ENCODE measurements around the gene MEPE. TPM values are rescaled to one million over a fixed set of nuclear protein-coding genes. Genes with fewer than 3 reads are reported as not detected.
"Not testable (repeated sequence)": the region's sequence is repeated elsewhere in the genome, so short reads cannot be mapped to it uniquely, and the experiment has no call there.

MEPE gene
- polyA plus RNA-seq, 1 donor (not counting 4 experiments of a cell fraction or from before 2014, with no cell fraction given): not detected

- dilution Hi-C loops (cut with MboI; ENCODE audit: extremely low pct_ligation_motif_present, low sequenced_read_pairs): no loop called here
- no peak for DNase-seq (ENCODE audit: low read depth, low spot score)
- no peak overlapping the region for H2AFZ ChIP-seq (ENCODE audit: control insufficient read depth, low read length)
These were observed 53.3 kb downstream of the MEPE start for GRCh38 chr4:87886083-87886482.

GRCh38 chr4:87890753-87891152, 58.0 kb downstream of the MEPE start:
- FAIRE-seq: not testable (repeated sequence)

More at GRCh38 chr4:87886083-87886482, 53.3 kb downstream of the MEPE start:
- H4K20me1 ChIP-seq (ENCODE audit: control insufficient read depth, extremely low read depth, insufficient read depth, low read length): no peaks in the 10 kb centered on the region
- no peak overlapping the region for H3K9ac ChIP-seq (ENCODE audit: control insufficient read depth, extremely low read depth, insufficient read depth, low read length)
- H3K27ac ChIP-seq (ENCODE audit: control insufficient read depth, insufficient read depth, low read length): no peak overlapping the region
- TF ChIP-seq CTCF (optimal IDR thresholded peaks at IDR 0.05 in 1 of 3, IDR thresholded peaks at IDR 0.05 in 1 of 3, conservative IDR thresholded peaks at IDR 0.05 in 1 of 3; ENCODE audit: extremely low read depth in 1 of 3, insufficient read depth in 2 of 3, low read length in 3 of 3): no peak
- TF ChIP-seq EZH2 (IDR thresholded peaks at IDR 0.05; ENCODE audit: low read length): no peak
- no peaks in the 10 kb centered on the region for H3K27me3 ChIP-seq (ENCODE audit: control insufficient read depth, extremely low read depth, insufficient read depth, low read length)
- no peak for FAIRE-seq
- no peaks in the 10 kb centered on the region for H3K36me3 ChIP-seq (ENCODE audit: control insufficient read depth in 2 of 2, extremely low read depth in 1 of 2, insufficient read depth in 2 of 2, low read length in 2 of 2)
- H3K4me3 ChIP-seq (ENCODE audit: control insufficient read depth in 2 of 3, extremely low read depth in 1 of 3, insufficient read depth in 2 of 3, low read depth in 1 of 3, low read length in 3 of 3): no peak overlapping the region
- no peaks in the 10 kb centered on the region for H3K9me3 ChIP-seq (ENCODE audit: control insufficient read depth, low read depth, low read length)
- H3K4me2 ChIP-seq (ENCODE audit: control insufficient read depth, extremely low read depth, insufficient read depth, low read depth, low read length): no peak overlapping the region
- H3K4me1 ChIP-seq (ENCODE audit: control insufficient read depth, extremely low read depth, insufficient read depth, low read length): no peaks in the 10 kb centered on the region
- no peaks in the 10 kb centered on the region for H3K79me2 ChIP-seq (ENCODE audit: control insufficient read depth, insufficient read depth, low read length)
- no peaks in the 10 kb centered on the region for H3K9me1 ChIP-seq (ENCODE audit: control insufficient read depth, extremely low read depth, insufficient read depth, low read length)

GRCh38 chr4:87895964-87896621, 63.3 kb downstream of the MEPE start:
- peak overlapping the region; percentile 37 for H3K4me2 ChIP-seq (ENCODE audit: control insufficient read depth, extremely low read depth, insufficient read depth, low read depth, low read length)
- no peaks in the 10 kb centered on the region for H3K36me3 ChIP-seq (ENCODE audit: control insufficient read depth in 2 of 2, extremely low read depth in 1 of 2, insufficient read depth in 2 of 2, low read length in 2 of 2)
- peak overlapping the region; percentile 4 for H2AFZ ChIP-seq (ENCODE audit: control insufficient read depth, low read length)
- no peak overlapping the region for H3K9ac ChIP-seq (ENCODE audit: control insufficient read depth, extremely low read depth, insufficient read depth, low read length)
- H3K9me1 ChIP-seq (ENCODE audit: control insufficient read depth, extremely low read depth, insufficient read depth, low read length): no peaks in the 10 kb centered on the region
- peak; percentile 74 for FAIRE-seq
- H3K4me1 ChIP-seq (ENCODE audit: control insufficient read depth, extremely low read depth, insufficient read depth, low read length): peaks cover 16% of the 10 kb centered on the region
- H3K4me3 ChIP-seq (ENCODE audit: control insufficient read depth in 2 of 3, extremely low read depth in 1 of 3, insufficient read depth in 2 of 3, low read depth in 1 of 3, low read length in 3 of 3): peak overlapping the region in 1 of 3 experiments; percentile 29
- H3K9me3 ChIP-seq (ENCODE audit: control insufficient read depth, low read depth, low read length): no peaks in the 10 kb centered on the region
- TF ChIP-seq CTCF (optimal IDR thresholded peaks at IDR 0.05 in 1 of 3, IDR thresholded peaks at IDR 0.05 in 1 of 3, conservative IDR thresholded peaks at IDR 0.05 in 1 of 3; ENCODE audit: extremely low read depth in 1 of 3, insufficient read depth in 2 of 3, low read length in 3 of 3): peak in 1 of 3 experiments; percentile 23
- no peak for TF ChIP-seq EZH2 (IDR thresholded peaks at IDR 0.05; ENCODE audit: low read length)
- dilution Hi-C loops (cut with MboI; ENCODE audit: extremely low pct_ligation_motif_present, low sequenced_read_pairs): no loop called here
- H3K79me2 ChIP-seq (ENCODE audit: control insufficient read depth, insufficient read depth, low read length): no peaks in the 10 kb centered on the region
- H4K20me1 ChIP-seq (ENCODE audit: control insufficient read depth, extremely low read depth, insufficient read depth, low read length): no peaks in the 10 kb centered on the region
- H3K27ac ChIP-seq (ENCODE audit: control insufficient read depth, insufficient read depth, low read length): peak overlapping the region; percentile 49
- peak; percentile 76 for DNase-seq (ENCODE audit: low read depth, low spot score)
- H3K27me3 ChIP-seq (ENCODE audit: control insufficient read depth, extremely low read depth, insufficient read depth, low read length): no peaks in the 10 kb centered on the region

More at GRCh38 chr4:87890753-87891152, 58.0 kb downstream of the MEPE start:
- H2AFZ ChIP-seq (ENCODE audit: control insufficient read depth, low read length); H4K20me1 ChIP-seq (ENCODE audit: control insufficient read depth, extremely low read depth, insufficient read depth, low read length); H3K9me1 ChIP-seq (ENCODE audit: control insufficient read depth, extremely low read depth, insufficient read depth, low read length); H3K4me3 ChIP-seq (ENCODE audit: control insufficient read depth in 2 of 3, extremely low read depth in 1 of 3, insufficient read depth in 2 of 3, low read depth in 1 of 3, low read length in 3 of 3); DNase-seq (ENCODE audit: low read depth, low spot score); H3K36me3 ChIP-seq (ENCODE audit: control insufficient read depth in 2 of 2, extremely low read depth in 1 of 2, insufficient read depth in 2 of 2, low read length in 2 of 2); H3K9ac ChIP-seq (ENCODE audit: control insufficient read depth, extremely low read depth, insufficient read depth, low read length); H3K27ac ChIP-seq (ENCODE audit: control insufficient read depth, insufficient read depth, low read length); H3K79me2 ChIP-seq (ENCODE audit: control insufficient read depth, insufficient read depth, low read length); dilution Hi-C loops (cut with MboI; ENCODE audit: extremely low pct_ligation_motif_present, low sequenced_read_pairs); H3K4me2 ChIP-seq (ENCODE audit: control insufficient read depth, extremely low read depth, insufficient read depth, low read depth, low read length); H3K27me3 ChIP-seq (ENCODE audit: control insufficient read depth, extremely low read depth, insufficient read depth, low read length); H3K9me3 ChIP-seq (ENCODE audit: control insufficient read depth, low read depth, low read length); H3K4me1 ChIP-seq (ENCODE audit: control insufficient read depth, extremely low read depth, insufficient read depth, low read length): not testable (repeated sequence)
